GM12878 (cell line): Measurements from ENCODE around the gene ZFTA.

Source experiments
- CTCF ChIP-seq, 3 experiments: IDR thresholded peaks in 2 of 3; conservative IDR thresholded peaks in 1 of 3; 2 replicates each; pipeline ENCODE4 v1.5.1; 2011; ENCODE audit warnings: low read depth in 3 of 3, low read length in 3 of 3, mild to moderate bottlenecking in 3 of 3, control low read depth in 2 of 3, moderate library complexity in 2 of 3, inconsistent platforms in 1 of 3, mixed read lengths in 1 of 3; ENCODE audit not compliant: control insufficient read depth in 2 of 3, insufficient read depth in 1 of 3; ENCODE audit errors: extremely low read depth in 1 of 3
- EZH2 ChIP-seq: IDR thresholded peaks from 2 replicates; pipeline ENCODE4 v1.6.1; 2012; ENCODE audit warnings: low read depth, mild to moderate bottlenecking, control low read depth, inconsistent platforms, low read length, borderline replicate concordance; ENCODE audit not compliant: control insufficient read depth
- FOXK2 ChIP-seq: fragments of 450-650 bp; IDR thresholded peaks from 2 replicates; pipeline ENCODE4 v1.6.1; 2017; ENCODE audit warnings: mild to moderate bottlenecking, moderate library complexity
- KDM1A ChIP-seq: fragments of 200-600 bp; sonication (generic); IDR thresholded peaks from 2 replicates; pipeline ENCODE4 v1.6.1; 2016; ENCODE audit warnings: borderline replicate concordance
- SPI1 ChIP-seq: IDR thresholded peaks from 2 replicates; pipeline ENCODE4 v1.6.1; 2011; ENCODE audit warnings: low read depth, mild to moderate bottlenecking, low read length, moderate library complexity, borderline replicate concordance; ENCODE audit not compliant: insufficient read depth
- SUZ12 ChIP-seq: fragments of 200-600 bp; sonication (generic); IDR thresholded peaks from one replicate; pipeline ENCODE4 v1.6.1; 2018; ENCODE audit warnings: antibody characterized with exemption, mild to moderate bottlenecking; ENCODE audit not compliant: unreplicated experiment
- ZNF274 ChIP-seq: IDR thresholded peaks from one replicate; pipeline ENCODE4 v1.8.0; 2011; ENCODE audit not compliant: insufficient read length, insufficient read depth

GRCh38 chr11:63811522-63811921 lies 42.9 kb upstream of the ZFTA start:
- TF ChIP-seq FOXK2 (no peak), CTCF (IDR thresholded peaks at IDR 0.05 in 2 of 3, conservative IDR thresholded peaks at IDR 0.05 in 1 of 3; ENCODE audit: control insufficient read depth in 2 of 3, extremely low read depth in 1 of 3, insufficient read depth in 1 of 3, low read depth in 3 of 3, low read length in 3 of 3) (no peak), EZH2 (no peak), SPI1 (no peak), ZNF274 (no peak), KDM1A (no peak), SUZ12 (no peak)
